RWPE1 (cell line): ENCODE results near the gene CPLX4.

Experiments
- CTCF ChIA-PET: fragments of 350-600 bp; sonication (Branson Sonifier 250); formaldehyde crosslinking; extraction: SDS; loops from one replicate; lab custom pipeline; 2021; lab: Yijun Ruan, JAX
- POLR2A ChIA-PET: fragments of 400-600 bp; formaldehyde crosslinking; extraction: SDS; loops from one replicate; lab custom pipeline; 2020; ENCODE audit warnings: antibody characterized with exemption; ENCODE audit not compliant: low non-redundant PET; lab: Yijun Ruan, JAX
- DNase-seq: peaks from one replicate; pipeline ENCODE4 v3.0.0; 2012; ENCODE audit warnings: low spot score
- H3K27ac ChIP-seq: fragments of 450-650 bp; 2 replicates; pipeline ENCODE4 v1.5.1; 2017
- TF ChIP-seq, protein P1 (sequence below): fragments of 450-650 bp; conservative IDR thresholded peaks from 2 replicates; pipeline ENCODE4 v1.5.1; 2017; ENCODE audit warnings: low read depth, mild to moderate bottlenecking

CPLX4 gene

DNA sequence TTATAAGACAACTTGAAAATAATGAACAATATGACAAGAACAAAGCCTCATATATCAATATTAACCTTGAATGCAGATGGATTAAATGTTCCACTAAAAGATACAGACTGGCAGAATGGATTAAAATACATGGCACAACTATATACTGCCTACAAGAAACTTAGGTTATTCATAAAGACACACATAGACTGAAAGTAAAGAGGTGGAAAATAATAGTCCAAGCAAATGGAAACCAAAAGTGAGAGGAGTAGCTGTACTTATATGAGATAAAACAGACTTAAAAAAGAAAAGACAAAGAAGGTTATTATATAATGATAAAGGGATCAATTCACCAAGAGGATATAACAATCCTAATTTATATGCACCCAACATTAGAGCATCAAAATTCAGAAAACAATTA is 22.4 kb upstream of the CPLX4 start:
- ChIA-PET POLR2A (no interaction called here), CTCF (no interaction called here)
- no peak for DNase-seq
- H3K27ac ChIP-seq: no peak overlapping the region
- TF ChIP-seq, protein P1, sequence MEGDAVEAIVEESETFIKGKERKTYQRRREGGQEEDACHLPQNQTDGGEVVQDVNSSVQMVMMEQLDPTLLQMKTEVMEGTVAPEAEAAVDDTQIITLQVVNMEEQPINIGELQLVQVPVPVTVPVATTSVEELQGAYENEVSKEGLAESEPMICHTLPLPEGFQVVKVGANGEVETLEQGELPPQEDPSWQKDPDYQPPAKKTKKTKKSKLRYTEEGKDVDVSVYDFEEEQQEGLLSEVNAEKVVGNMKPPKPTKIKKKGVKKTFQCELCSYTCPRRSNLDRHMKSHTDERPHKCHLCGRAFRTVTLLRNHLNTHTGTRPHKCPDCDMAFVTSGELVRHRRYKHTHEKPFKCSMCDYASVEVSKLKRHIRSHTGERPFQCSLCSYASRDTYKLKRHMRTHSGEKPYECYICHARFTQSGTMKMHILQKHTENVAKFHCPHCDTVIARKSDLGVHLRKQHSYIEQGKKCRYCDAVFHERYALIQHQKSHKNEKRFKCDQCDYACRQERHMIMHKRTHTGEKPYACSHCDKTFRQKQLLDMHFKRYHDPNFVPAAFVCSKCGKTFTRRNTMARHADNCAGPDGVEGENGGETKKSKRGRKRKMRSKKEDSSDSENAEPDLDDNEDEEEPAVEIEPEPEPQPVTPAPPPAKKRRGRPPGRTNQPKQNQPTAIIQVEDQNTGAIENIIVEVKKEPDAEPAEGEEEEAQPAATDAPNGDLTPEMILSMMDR: no peak

DNA sequence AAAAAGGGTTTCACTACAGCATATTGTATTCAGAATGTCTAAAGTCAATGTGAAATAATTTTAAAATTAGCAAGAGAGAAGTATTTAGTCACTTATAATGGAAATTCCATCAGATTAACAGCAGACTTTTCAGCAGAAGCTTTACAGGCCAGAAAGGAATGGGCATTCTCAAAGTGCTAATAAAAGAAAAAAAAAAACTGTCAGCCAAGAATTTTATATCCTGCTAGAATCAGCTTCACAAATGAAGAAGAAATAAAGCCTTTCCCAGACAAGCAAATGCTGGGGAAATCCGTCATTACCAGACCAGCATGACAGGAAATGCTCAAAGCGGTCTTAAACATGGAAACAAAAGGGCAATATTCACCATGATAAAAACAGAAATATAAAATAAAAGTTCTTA is 21.9 kb upstream of the CPLX4 start:
- TF ChIP-seq, protein P1: no peak
- H3K27ac ChIP-seq: no peak overlapping the region
- no peak for DNase-seq
- ChIA-PET POLR2A (no interaction called here), CTCF (interaction anchor here (0.6 kb wide), 1 partner anchor 180 kb away, joined by 3 read pairs; no protein-coding TSS in a partner anchor)

DNA sequence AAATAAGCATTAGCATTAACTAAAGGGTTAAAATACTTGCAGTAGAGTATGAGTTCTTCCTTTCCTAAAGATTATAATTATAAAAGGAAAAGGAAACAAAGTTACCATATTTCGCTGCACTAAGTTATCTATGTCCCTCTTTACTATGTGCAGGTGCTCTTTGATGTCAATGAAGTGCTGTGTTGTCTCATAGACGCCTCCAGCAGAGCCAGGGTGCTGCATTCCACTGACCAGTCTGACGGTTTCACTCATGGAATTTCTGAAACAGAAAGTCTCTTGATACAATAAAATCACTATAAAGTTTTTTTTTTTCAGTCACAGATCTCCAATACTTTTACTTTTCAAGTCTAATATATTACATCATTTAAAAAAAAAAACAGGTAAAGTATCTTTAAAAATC is 14.5 kb upstream of the CPLX4 start:
- CTCF ChIA-PET: no interaction called here
- H3K27ac ChIP-seq: no peak overlapping the region

DNA sequence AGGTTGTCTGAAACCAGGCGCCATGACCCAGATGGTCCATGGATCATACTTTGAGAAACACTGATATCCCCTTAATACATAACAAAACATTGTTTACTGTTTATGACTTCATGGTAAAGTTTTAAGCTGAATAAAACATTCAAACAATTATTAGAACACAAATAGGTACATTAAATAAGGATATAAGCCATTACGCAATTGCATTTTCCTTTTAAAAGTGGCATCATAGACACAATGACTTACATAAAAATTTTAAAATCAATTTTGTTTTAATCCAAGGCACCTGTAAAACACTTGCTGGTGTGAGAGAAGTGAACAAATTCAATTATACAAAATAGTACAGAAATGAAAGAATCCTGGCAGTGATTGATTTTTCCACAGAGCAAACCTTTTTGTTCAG is 10.2 kb upstream of the CPLX4 start:
- CTCF ChIA-PET: interaction anchor here (0.6 kb wide), 1 partner anchor 63 kb away, joined by 3 read pairs; no protein-coding TSS in a partner anchor
- no peak for DNase-seq
- POLR2A ChIA-PET: no interaction called here
- TF ChIP-seq, protein P1: no peak
- H3K27ac ChIP-seq: no peak overlapping the region

More for the DNA sequence above, 14.5 kb upstream of the CPLX4 start:
- POLR2A ChIA-PET: no interaction called here
- no peak for DNase-seq
- TF ChIP-seq, protein P1: no peak

DNA sequence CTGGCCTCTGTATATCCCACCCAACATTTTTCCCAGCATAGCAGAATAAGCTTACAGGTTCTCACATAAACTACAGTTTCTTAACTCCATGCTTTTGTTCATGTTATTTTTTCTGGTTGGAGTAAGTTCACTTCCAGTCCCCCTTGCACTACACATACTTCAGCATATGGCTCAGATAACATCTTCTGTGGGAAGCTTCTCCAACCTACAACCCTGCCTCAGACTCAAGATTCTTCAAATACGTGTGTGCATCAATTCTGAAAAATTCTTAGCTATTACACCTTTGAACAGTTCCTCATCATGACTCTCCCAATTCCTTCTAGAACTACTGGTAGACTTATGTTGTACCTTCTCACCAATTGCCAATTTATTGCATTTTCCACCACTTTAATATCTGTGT is 7.5 kb upstream of the CPLX4 start:
- no peak for DNase-seq
- no peak overlapping the region for H3K27ac ChIP-seq
- ChIA-PET POLR2A (no interaction called here), CTCF (interaction anchor here (0.5 kb wide), 1 partner anchor 556 kb away, joined by 3 read pairs; no protein-coding TSS in a partner anchor)
- TF ChIP-seq, protein P1: no peak

DNA sequence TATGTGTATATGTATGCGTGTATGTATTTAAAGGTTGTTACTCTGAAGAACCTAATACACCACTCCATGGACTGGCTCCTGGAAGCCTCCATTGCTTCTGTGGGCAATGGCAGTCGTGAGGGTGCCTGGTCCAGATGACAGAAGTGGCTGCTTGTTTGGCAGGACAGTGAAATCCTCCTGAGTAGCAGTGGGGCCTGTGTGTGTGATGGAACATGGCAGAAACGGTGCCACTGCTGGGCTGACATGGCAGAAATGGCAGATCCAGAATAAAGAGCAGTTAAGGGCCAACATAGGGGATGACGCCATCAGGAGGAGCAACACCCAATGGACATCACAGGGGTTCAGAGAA is 6.1 kb upstream of the CPLX4 start:
- DNase-seq: no peak
- ChIA-PET CTCF (no interaction called here), POLR2A (no interaction called here)
- no peak overlapping the region for H3K27ac ChIP-seq
- TF ChIP-seq, protein P1: no peak
